HG02938 (cell line): ENCODE measurements around the gene COL4A1.

Experiments
- ATAC-seq: cut with Tn5 transposase; IDR thresholded peaks from one replicate; pipeline ENCODE4 v1.9.1; 2021; ENCODE audit warnings: mild to moderate bottlenecking, moderate library complexity; ENCODE audit not compliant: unreplicated experiment

COL4A1 gene

GRCh38 chr13:110297766-110298504 lies 9.0 kb downstream of the COL4A1 start:
- ATAC-seq, result no peak

GRCh38 chr13:110297011-110297410 lies 9.9 kb downstream of the COL4A1 start:
- no peak for ATAC-seq

- ATAC-seq, result no peak
These were observed 12.3 kb downstream of the COL4A1 start for GRCh38 chr13:110294622-110295021.

GRCh38 chr13:110294146-110294545 lies 12.8 kb downstream of the COL4A1 start:
- ATAC-seq, result no peak

GRCh38 chr13:110293649-110294048 lies 13.3 kb downstream of the COL4A1 start:
- no peak for ATAC-seq

- ATAC-seq, result no peak
These were observed 13.9 kb downstream of the COL4A1 start for GRCh38 chr13:110293037-110293436.

- ATAC-seq, result no peak
These were observed 15.7 kb downstream of the COL4A1 start for GRCh38 chr13:110291286-110291685.

GRCh38 chr13:110290826-110291225 lies 16.1 kb downstream of the COL4A1 start:
- ATAC-seq, result no peak

GRCh38 chr13:110290153-110290552 lies 16.8 kb downstream of the COL4A1 start:
- no peak for ATAC-seq

GRCh38 chr13:110289661-110290060 lies 17.3 kb downstream of the COL4A1 start:
- no peak for ATAC-seq

GRCh38 chr13:110289174-110289573 lies 17.8 kb downstream of the COL4A1 start:
- no peak for ATAC-seq

GRCh38 chr13:110286833-110287819 lies 19.8 kb downstream of the COL4A1 start:
- no peak for ATAC-seq

- no peak for ATAC-seq
These were observed 20.7 kb downstream of the COL4A1 start for GRCh38 chr13:110285991-110286832.

GRCh38 chr13:110284779-110285484 lies 22.0 kb downstream of the COL4A1 start:
- ATAC-seq, result no peak

GRCh38 chr13:110283736-110284517 lies 23.0 kb downstream of the COL4A1 start:
- ATAC-seq, result no peak

- no peak for ATAC-seq
These were observed 24.6 kb downstream of the COL4A1 start for GRCh38 chr13:110282316-110282841.

- no peak for ATAC-seq
These were observed 25.2 kb downstream of the COL4A1 start for GRCh38 chr13:110281736-110282135.

- ATAC-seq, result no peak
These were observed 25.8 kb downstream of the COL4A1 start for GRCh38 chr13:110280985-110281688.
